GM23338 (cell line): ENCODE results near the gene ATP9B. TPM values are rescaled to one million over a fixed set of nuclear protein-coding genes. Genes with fewer than 3 reads are reported as not detected.

Experiments used
- ATAC-seq: fragments of 200-7000 bp; cut with Tn5 transposase; 3 replicates; pipeline ENCODE4 v1.9.1; 2020
- DNase-seq: peaks from one replicate; pipeline ENCODE4 v3.0.0-alpha.2; 2015; ENCODE audit warnings: low spot score
- H2AFZ ChIP-seq: fragments of 200-600 bp; sonication (generic); 2 replicates; pipeline ENCODE4 v1.8.0; 2016; ENCODE audit warnings: antibody characterized with exemption, mild to moderate bottlenecking, moderate library complexity
- H3F3A ChIP-seq: fragments of 200-600 bp; sonication (generic); replicated peaks from 2 replicates; pipeline ENCODE4 v1.8.0; 2017; ENCODE audit warnings: antibody characterized with exemption, mixed run types, low read depth
- H3K27ac ChIP-seq: fragments of 200-600 bp; sonication (generic); 2 replicates; pipeline ENCODE4 v1.6.1; 2016; ENCODE audit warnings: low read depth
- H3K27me3 ChIP-seq: fragments of 200-600 bp; sonication (generic); 2 replicates; pipeline ENCODE4 v1.8.0; 2016; ENCODE audit warnings: mild to moderate bottlenecking, mixed run types, moderate library complexity; ENCODE audit not compliant: insufficient read depth
- H3K36me3 ChIP-seq: fragments of 200-600 bp; sonication (generic); 2 replicates; pipeline ENCODE4 v1.8.0; 2016; ENCODE audit warnings: mild to moderate bottlenecking; ENCODE audit not compliant: insufficient read depth
- H3K4me1 ChIP-seq: fragments of 200-600 bp; sonication (generic); 2 replicates; pipeline ENCODE4 v1.8.0; 2016; ENCODE audit warnings: mild to moderate bottlenecking, moderate library complexity; ENCODE audit not compliant: insufficient read depth
- H3K4me2 ChIP-seq: fragments of 200-600 bp; sonication (generic); 2 replicates; pipeline ENCODE4 v1.7.1; 2017; ENCODE audit warnings: mixed run types
- H3K4me3 ChIP-seq: fragments of 200-600 bp; sonication (generic); 2 replicates; pipeline ENCODE4 v1.6.1; 2016; ENCODE audit warnings: mixed run types
- H3K79me2 ChIP-seq: fragments of 200-600 bp; sonication (generic); replicated peaks from 2 replicates; pipeline ENCODE4 v1.8.0; 2017; ENCODE audit warnings: mild to moderate bottlenecking; ENCODE audit not compliant: insufficient read depth
- H3K9me2 ChIP-seq: fragments of 200-600 bp; sonication (generic); 2 replicates; pipeline ENCODE4 v1.8.0; 2017; ENCODE audit not compliant: insufficient read depth
- H4K20me1 ChIP-seq: fragments of 200-600 bp; sonication (generic); replicated peaks from 2 replicates; pipeline ENCODE4 v1.8.0; 2017; ENCODE audit warnings: mild to moderate bottlenecking; ENCODE audit not compliant: insufficient read depth
- H3K27ac Mint-ChIP-seq: 2 replicates; pipeline ENCODE4 v1.8.0; 2020; ENCODE audit warnings: inconsistent platforms, mild to moderate bottlenecking, moderate library complexity, mixed read lengths
- H3K27me3 Mint-ChIP-seq: 3 replicates; pipeline ENCODE4 v1.8.0; 2022; ENCODE audit warnings: low read depth, mild to moderate bottlenecking, moderate library complexity, mixed read lengths, inconsistent platforms; ENCODE audit not compliant: insufficient read depth, poor library complexity
- H3K36me3 Mint-ChIP-seq: 3 replicates; pipeline ENCODE4 v1.8.0; 2021; ENCODE audit warnings: low read depth, mild to moderate bottlenecking, inconsistent platforms, moderate library complexity, mixed read lengths
- H3K4me1 Mint-ChIP-seq: 3 replicates; pipeline ENCODE4 v1.8.0; 2020; ENCODE audit warnings: mild to moderate bottlenecking, inconsistent platforms, mixed read lengths
- H3K4me3 Mint-ChIP-seq: 3 replicates; pipeline ENCODE4 v1.8.0; 2021; ENCODE audit warnings: moderate library complexity, mild to moderate bottlenecking, inconsistent platforms, mixed read lengths
- H3K9me3 Mint-ChIP-seq: 3 replicates; pipeline ENCODE4 v1.8.0; 2020; ENCODE audit warnings: moderate library complexity, mild to moderate bottlenecking, inconsistent platforms, mixed read lengths
- CREB1 ChIP-seq: fragments of 250-450 bp; sonication (Bioruptor Pico); IDR thresholded peaks from 2 replicates; pipeline ENCODE4 v1.5.0; 2020; ENCODE audit warnings: low read depth, mild to moderate bottlenecking, moderate library complexity
- CTCF ChIP-seq, 2 experiments: fragments of 200-600 bp in 1 of 2; sonication (generic) in 1 of 2; conservative IDR thresholded peaks; 2 replicates each; pipeline versions ENCODE4 v1.5.1 to v1.6.1; 2016 to 2017; ENCODE audit warnings: antibody characterized with exemption in 2 of 2, low read depth in 2 of 2, mild to moderate bottlenecking in 2 of 2, moderate library complexity in 1 of 2
- ETS1 ChIP-seq: IDR thresholded peaks from 2 replicates; pipeline ENCODE4 v1.6.1; 2016; ENCODE audit warnings: antibody characterized with exemption
- EZH2 ChIP-seq: fragments of 200-600 bp; sonication (generic); IDR thresholded peaks from one replicate; pipeline ENCODE4 v1.8.0; 2017; ENCODE audit warnings: antibody characterized with exemption, mild to moderate bottlenecking, low read depth; ENCODE audit not compliant: unreplicated experiment
- EZH2phosphoT487 ChIP-seq: fragments of 200-600 bp; sonication (generic); IDR thresholded peaks from one replicate; pipeline ENCODE4 v1.8.1; 2018; ENCODE audit warnings: antibody characterized with exemption; ENCODE audit not compliant: unreplicated experiment
- JUNB ChIP-seq: IDR thresholded peaks from one replicate; pipeline ENCODE4 v1.6.1; 2016; ENCODE audit warnings: antibody characterized with exemption; ENCODE audit not compliant: unreplicated experiment
- NANOG ChIP-seq: IDR thresholded peaks from 2 replicates; pipeline ENCODE4 v1.6.1; 2016; ENCODE audit warnings: antibody characterized with exemption, borderline replicate concordance
- POLR2AphosphoS5 ChIP-seq: IDR thresholded peaks from 2 replicates; pipeline ENCODE4 v1.6.1; 2016; ENCODE audit warnings: antibody characterized with exemption, low read depth
- REST ChIP-seq: IDR thresholded peaks from one replicate; pipeline ENCODE4 v1.6.1; 2018; ENCODE audit warnings: antibody characterized with exemption; ENCODE audit not compliant: unreplicated experiment
- STAT1 ChIP-seq: IDR thresholded peaks from one replicate; pipeline ENCODE4 v1.6.1; 2016; ENCODE audit warnings: antibody characterized with exemption; ENCODE audit not compliant: unreplicated experiment
- ZNF114 ChIP-seq: fragments of 250-450 bp; sonication (Bioruptor Pico); IDR thresholded peaks from 2 replicates; pipeline ENCODE4 v1.5.0; 2020; ENCODE audit warnings: mild to moderate bottlenecking, moderate library complexity
- ZNF331 ChIP-seq: fragments of 250-450 bp; sonication (Bioruptor Pico); IDR thresholded peaks from 2 replicates; pipeline ENCODE4 v1.5.0; 2020; ENCODE audit warnings: low read depth, mild to moderate bottlenecking, moderate library complexity
- ZNF462 ChIP-seq: fragments of 250-450 bp; sonication (Bioruptor Pico); IDR thresholded peaks from 2 replicates; pipeline ENCODE4 v1.5.0; 2020; ENCODE audit warnings: mild to moderate bottlenecking, moderate library complexity
- polyA plus RNA-seq: library from polyadenylated mRNA; unstranded; fragments of >200 nt; fragmentation: Nextera tagmentation; extraction: Ambion mirVana; gene quantifications from 2 replicates; pipeline ENCODE4 v1.2.1, GENCODE V29; 2016
- total RNA-seq: library from RNA; depleted of rRNA; stranded (reverse); fragments of >200 nt; shearing (Covaris generic); gene quantifications from 2 replicates; pipeline ENCODE4 v1.2.3, GENCODE V29; 2014

Gene ATP9B
- total and polyA plus RNA-seq, 2 experiments from 2014 or later: 14.2 to 25.6 TPM

- peaks cover 7% of the 10 kb centered on the region; the same call in 1 of the 2 replicates for H3F3A ChIP-seq
- H3K27me3 ChIP-seq: no peaks in the 10 kb centered on the region
- H3K36me3 ChIP-seq: no peaks in the 10 kb centered on the region
- no peak overlapping the region for H3K27ac Mint-ChIP-seq
- no peak overlapping the region for H3K27ac ChIP-seq
- no peaks in the 10 kb centered on the region for H3K4me1 ChIP-seq
- peaks cover 4% of the 10 kb centered on the region; the same call in 2 of the 3 replicates for H3K9me3 Mint-ChIP-seq
- H3K4me1 Mint-ChIP-seq: peaks cover 8% of the 10 kb centered on the region; the same call in 2 of the 3 replicates
- no peak for DNase-seq
- no peaks in the 10 kb centered on the region for H4K20me1 ChIP-seq
- no peaks in the 10 kb centered on the region for H3K79me2 ChIP-seq
- no peaks in the 10 kb centered on the region; the same call in 2 of the 3 replicates for H3K36me3 Mint-ChIP-seq
- H2AFZ ChIP-seq: no peak overlapping the region
- no peaks in the 10 kb centered on the region for H3K9me2 ChIP-seq
- H3K4me2 ChIP-seq: no peak overlapping the region
- TF ChIP-seq NANOG: no peak
- no peak for TF ChIP-seq CREB1 (CRISPR knock-in tag)
- TF ChIP-seq ZNF462 (CRISPR knock-in tag): no peak
- TF ChIP-seq REST: no peak
- TF ChIP-seq POLR2AphosphoS5: no peak
- no peak for TF ChIP-seq CTCF (conservative IDR thresholded peaks at IDR 0.05; ENCODE audit: low read depth in 2 of 2)
- no peak for TF ChIP-seq EZH2
- no peak for TF ChIP-seq STAT1
- no peak for TF ChIP-seq ETS1
- no peak for TF ChIP-seq ZNF331
- TF ChIP-seq ZNF114: no peak
- TF ChIP-seq EZH2phosphoT487: no peak
- TF ChIP-seq JUNB: no peak
- H3K4me3 Mint-ChIP-seq: no peak overlapping the region
- no peak overlapping the region for H3K4me3 ChIP-seq
- ATAC-seq: no peak
- H3K27me3 Mint-ChIP-seq: peaks cover 17% of the 10 kb centered on the region
Measured at GRCh38 chr18:79427368-79428225, 358.4 kb downstream of the ATP9B start.
